Liver (tissue), 3 donors: ENCODE results near the gene DGKE.

ENCODE experiments used
- GABPA ChIP-seq, 2 donors: IDR thresholded peaks in 1 of 2; conservative IDR thresholded peaks in 1 of 2; 2 replicates each; pipeline ENCODE4 v1.6.1; 2016; ENCODE audit warnings: antibody characterized with exemption in 2 of 2, mild to moderate bottlenecking in 1 of 2, moderate library complexity in 1 of 2
- JUND ChIP-seq, 2 donors: IDR thresholded peaks; 2 replicates each; pipeline ENCODE4 v1.6.1; 2016; ENCODE audit warnings: antibody characterized with exemption in 2 of 2
- RAD21 ChIP-seq, 2 donors: IDR thresholded peaks; 2 replicates each; pipeline ENCODE4 v1.6.1; 2016; ENCODE audit warnings: antibody characterized with exemption in 2 of 2, mild to moderate bottlenecking in 2 of 2
- REST ChIP-seq: IDR thresholded peaks from 2 replicates; pipeline ENCODE4 v1.6.1; 2016; ENCODE audit warnings: antibody characterized with exemption, mild to moderate bottlenecking
- RXRA ChIP-seq, 2 donors: IDR thresholded peaks; 2 replicates each; pipeline ENCODE4 v1.6.1; 2017 to 2018; ENCODE audit warnings: antibody characterized with exemption in 2 of 2, mild to moderate bottlenecking in 1 of 2
- TAF1 ChIP-seq: conservative IDR thresholded peaks from 2 replicates; pipeline ENCODE4 v1.6.1; 2016; ENCODE audit warnings: antibody characterized with exemption, mild to moderate bottlenecking
- YY1 ChIP-seq: IDR thresholded peaks from 2 replicates; pipeline ENCODE4 v1.6.1; 2016; ENCODE audit warnings: antibody characterized with exemption, mild to moderate bottlenecking
- TF ChIP-seq, protein P1 (sequence below): fragments of 150-350 bp; IDR thresholded peaks from 2 replicates; pipeline ENCODE4 v1.5.1; 2017; ENCODE audit warnings: improper control_type of control experiment, low read depth, low read length; ENCODE audit not compliant: missing input control
- TF ChIP-seq, protein P2 (sequence below): IDR thresholded peaks from 2 replicates; pipeline ENCODE4 v1.6.1; 2016; ENCODE audit warnings: antibody characterized with exemption
- donor health status: healthy.
- donor health status: healthy.

DNA sequence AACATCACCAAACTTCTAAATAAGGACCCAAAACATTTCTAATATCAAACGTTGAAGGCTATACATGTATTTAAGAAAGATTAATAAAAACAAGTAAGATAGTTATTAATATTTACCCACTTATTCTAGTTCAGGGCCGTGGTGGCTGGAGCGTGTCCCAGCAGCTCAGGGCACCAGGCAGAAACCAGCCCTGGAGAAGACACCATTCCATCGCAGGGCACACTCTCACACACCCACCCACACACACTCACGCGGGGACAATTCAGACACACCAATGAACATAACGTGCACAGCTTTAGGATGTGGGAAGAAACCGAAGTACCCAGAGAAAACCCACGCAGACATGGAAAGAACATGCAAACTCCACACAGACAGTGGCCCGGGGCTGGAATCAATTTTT is 13.7 kb upstream of the DGKE start:
- TF ChIP-seq, protein P1, sequence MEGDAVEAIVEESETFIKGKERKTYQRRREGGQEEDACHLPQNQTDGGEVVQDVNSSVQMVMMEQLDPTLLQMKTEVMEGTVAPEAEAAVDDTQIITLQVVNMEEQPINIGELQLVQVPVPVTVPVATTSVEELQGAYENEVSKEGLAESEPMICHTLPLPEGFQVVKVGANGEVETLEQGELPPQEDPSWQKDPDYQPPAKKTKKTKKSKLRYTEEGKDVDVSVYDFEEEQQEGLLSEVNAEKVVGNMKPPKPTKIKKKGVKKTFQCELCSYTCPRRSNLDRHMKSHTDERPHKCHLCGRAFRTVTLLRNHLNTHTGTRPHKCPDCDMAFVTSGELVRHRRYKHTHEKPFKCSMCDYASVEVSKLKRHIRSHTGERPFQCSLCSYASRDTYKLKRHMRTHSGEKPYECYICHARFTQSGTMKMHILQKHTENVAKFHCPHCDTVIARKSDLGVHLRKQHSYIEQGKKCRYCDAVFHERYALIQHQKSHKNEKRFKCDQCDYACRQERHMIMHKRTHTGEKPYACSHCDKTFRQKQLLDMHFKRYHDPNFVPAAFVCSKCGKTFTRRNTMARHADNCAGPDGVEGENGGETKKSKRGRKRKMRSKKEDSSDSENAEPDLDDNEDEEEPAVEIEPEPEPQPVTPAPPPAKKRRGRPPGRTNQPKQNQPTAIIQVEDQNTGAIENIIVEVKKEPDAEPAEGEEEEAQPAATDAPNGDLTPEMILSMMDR = no peak
- no peak for TF ChIP-seq REST
- no peak for TF ChIP-seq YY1
- no peak for TF ChIP-seq JUND (IDR thresholded peaks at IDR 0.05)
- TF ChIP-seq GABPA (IDR thresholded peaks at IDR 0.05 in 1 of 2, conservative IDR thresholded peaks at IDR 0.05 in 1 of 2) = no peak
- TF ChIP-seq RAD21 (IDR thresholded peaks at IDR 0.05) = no peak
- TF ChIP-seq RXRA (IDR thresholded peaks at IDR 0.05) = no peak
- TF ChIP-seq TAF1 = no peak
- TF ChIP-seq, protein P2, sequence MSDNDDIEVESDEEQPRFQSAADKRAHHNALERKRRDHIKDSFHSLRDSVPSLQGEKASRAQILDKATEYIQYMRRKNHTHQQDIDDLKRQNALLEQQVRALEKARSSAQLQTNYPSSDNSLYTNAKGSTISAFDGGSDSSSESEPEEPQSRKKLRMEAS = no peak
